ENCODE results near the gene INAFM2.

The INAFM2 gene

DNA sequence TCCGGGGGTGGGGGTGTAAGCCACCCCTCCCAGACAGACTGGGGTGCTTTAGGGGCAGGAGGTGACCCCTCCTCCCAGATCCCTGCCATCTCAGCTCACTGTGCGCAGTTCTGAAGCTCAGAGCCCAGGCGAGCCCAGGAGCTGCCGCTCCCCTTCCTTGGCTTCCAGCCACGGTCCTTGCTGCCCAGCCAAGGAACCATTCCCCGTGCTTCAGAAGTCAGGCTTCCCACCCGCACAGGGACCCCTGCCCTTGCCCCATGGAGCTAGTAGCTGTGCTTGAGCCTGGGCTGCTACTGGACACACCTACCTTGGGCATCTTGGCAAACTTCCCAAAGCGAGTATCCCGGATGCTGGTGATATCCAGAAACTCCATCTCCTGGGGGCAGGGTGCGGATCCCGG is 20.5 kb upstream of the INAFM2 start:
- no peak overlapping the region for H3K4me3 ChIP-seq

DNA sequence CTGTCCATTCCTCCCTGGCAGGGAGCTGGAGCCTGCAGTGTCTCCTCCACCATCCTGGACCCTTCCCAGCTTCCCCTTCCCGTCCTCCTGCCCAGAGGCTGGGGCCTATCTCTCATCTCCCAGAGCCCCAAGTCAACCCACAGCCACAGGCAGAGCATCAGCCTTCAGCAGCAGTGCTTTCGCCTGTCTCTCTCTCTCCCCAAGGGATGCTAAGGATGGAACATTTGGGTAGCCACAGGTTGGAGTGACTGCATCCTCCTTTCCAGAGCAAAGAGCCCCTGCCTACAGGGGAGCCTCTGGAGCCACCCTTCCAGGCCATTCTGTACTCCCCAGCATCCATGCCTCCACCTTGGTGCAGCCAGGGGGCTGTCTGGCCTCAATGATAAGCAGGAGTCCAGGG is 19.9 kb upstream of the INAFM2 start:
- H3K27ac ChIP-seq = no peak overlapping the region
- H3K4me3 ChIP-seq = no peak overlapping the region

More for the DNA sequence above, 20.5 kb upstream of the INAFM2 start:
- H3K27ac ChIP-seq = no peak overlapping the region

DNA sequence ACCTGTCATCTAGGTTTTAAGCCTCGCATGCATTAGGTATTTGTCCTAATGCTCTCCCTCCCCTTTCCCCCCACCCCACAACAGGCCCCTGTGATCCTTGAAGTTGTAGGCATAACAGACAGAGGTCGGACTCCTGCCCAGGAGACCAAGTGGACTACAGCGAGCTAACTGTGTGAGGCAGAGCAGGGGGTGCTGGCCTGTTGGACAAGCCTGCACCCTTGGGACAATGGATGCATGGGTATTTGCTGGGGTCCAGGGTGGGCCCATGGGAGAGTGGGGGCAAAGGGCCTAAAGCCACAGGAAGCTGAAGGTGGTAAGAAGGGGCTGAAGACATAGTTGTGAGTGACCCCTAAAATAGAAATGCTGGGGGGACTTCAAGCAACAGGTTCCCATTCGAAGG is 18.2 kb upstream of the INAFM2 start:
- no peak overlapping the region for H3K4me3 ChIP-seq
- H3K27ac ChIP-seq = no peak overlapping the region

DNA sequence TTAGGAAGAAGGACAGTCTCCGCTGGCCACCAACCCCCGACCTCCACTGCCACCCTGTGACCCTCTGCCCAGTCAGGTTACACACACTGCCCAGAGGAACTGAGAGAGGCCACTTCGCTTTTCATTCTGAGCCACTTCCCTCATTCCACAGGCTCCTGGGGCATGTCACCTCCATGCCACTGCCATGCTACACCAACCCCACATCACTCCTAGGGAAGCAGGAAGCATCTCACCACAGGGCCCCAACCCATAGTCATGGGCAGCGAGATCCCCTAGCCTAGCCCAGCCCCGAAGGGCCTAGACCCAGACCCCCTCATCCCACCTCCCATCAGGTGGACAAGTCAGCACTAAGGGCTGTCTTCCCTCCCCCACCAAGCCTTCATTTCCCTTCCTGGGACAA is 17.1 kb upstream of the INAFM2 start:
- H3K27ac ChIP-seq = peak overlapping the region in 13 of 21 experiments; percentile 6 to 99 (median 87)
- peak overlapping the region; percentile 26 to 40 (median 31) for H3K4me3 ChIP-seq

DNA sequence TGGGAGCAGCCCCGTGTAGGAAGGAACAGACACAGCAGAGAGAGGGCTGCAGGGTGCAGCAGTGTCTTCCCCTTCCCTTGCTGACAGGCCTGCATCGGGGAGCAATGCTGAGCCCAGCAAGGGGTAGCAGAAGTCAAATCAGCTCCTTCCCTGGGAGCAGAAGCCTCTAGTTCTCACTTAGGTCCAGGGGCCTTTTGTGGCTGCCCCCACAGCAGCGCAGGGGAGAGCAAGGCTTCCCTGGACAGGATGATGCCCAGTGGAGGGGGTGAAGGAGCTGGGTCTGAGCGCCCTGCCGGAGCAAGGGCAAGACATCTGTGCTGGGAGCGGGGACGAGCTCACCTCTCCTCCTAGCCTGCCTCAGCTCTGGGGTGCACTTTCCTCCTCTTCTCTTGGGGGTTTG is 16.6 kb upstream of the INAFM2 start:
- Histone ChIP-seq H3K27ac (peak overlapping the region in 17 of 21 experiments; percentile 6 to 99 (median 86)), H3K4me3 (peak overlapping the region; percentile 26 to 40 (median 31))

DNA sequence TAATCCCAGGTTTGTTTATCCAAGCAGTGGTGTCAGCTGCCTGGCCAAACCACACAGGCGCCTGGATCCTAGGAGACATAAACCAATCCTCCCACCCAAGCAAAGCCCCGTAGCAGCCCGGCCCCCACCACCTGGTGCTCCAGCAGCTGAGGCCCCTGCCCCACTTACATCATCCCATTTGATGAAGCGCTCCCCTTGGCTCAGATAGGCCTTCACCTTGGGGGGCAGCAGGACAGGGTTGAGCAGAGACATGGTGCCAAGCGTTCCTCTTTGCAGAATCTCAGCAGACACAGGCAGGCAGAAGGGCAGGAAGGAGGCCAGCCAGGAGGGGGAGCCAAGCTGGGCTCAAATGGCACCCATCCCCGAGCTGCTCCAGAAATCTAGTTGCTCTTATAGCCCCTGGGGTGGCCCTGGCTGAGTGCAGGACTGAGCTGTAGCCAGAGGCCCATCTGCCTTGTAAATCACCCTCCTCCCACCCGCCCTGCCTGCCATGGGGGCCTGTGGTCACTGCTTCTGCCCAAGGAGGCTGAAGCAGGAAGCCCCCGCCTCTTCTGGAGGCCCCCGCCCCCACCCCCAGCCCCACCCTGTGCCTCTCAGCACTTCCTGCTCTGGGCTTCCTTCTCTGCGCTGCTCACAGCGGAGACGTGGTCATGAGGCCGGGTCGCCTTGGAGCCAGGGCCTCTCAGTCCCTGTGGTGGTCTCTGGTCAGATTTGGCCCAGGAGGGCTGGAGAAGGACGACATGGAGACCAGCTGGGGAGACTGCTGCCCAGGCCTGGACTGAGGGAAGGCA is 15.9 kb upstream of the INAFM2 start, which contains the start of gene PLCB2:
Gene PLCB2, minus strand, starts transcription at position 515 of the 791 bp plus-strand sequence. Its CDS starts 263 bp downstream, at position 252.
- peak within 1 kb of the TSS in 20 of 21 experiments; percentile 6 to 99 (median 80) for H3K27ac ChIP-seq
- peak within 1 kb of the TSS; percentile 26 to 40 (median 31) for H3K4me3 ChIP-seq

DNA sequence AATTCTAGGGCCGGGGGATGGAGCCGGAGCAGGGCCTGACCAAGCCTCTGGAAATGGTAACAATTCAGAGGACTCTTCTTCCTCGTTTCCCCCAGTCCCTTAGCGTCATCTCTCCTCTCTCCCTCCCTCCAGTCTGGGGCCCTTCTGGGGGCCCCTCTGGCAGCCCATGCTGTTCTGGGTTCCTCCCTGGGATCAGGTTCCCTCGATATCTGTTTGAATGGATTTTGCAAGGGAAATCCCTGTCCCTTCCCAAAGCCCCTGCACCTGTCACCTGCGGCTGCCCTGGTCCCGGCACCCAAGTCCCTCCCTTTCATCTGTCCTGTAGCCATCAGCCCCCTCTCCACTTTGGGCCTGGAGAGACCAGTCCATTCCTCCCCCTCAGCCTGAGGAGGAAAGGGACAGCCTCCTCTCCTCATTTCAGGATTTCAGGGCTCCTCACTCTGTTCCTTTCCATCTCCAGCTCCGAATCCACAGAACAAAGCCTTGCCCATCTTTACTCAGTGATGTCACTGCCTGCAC is 14.1 kb upstream of the INAFM2 start:
- peak overlapping the region in 8 of 21 experiments; percentile 79 to 99 (median 91) for H3K27ac ChIP-seq
- H3K4me3 ChIP-seq = no peak overlapping the region

DNA sequence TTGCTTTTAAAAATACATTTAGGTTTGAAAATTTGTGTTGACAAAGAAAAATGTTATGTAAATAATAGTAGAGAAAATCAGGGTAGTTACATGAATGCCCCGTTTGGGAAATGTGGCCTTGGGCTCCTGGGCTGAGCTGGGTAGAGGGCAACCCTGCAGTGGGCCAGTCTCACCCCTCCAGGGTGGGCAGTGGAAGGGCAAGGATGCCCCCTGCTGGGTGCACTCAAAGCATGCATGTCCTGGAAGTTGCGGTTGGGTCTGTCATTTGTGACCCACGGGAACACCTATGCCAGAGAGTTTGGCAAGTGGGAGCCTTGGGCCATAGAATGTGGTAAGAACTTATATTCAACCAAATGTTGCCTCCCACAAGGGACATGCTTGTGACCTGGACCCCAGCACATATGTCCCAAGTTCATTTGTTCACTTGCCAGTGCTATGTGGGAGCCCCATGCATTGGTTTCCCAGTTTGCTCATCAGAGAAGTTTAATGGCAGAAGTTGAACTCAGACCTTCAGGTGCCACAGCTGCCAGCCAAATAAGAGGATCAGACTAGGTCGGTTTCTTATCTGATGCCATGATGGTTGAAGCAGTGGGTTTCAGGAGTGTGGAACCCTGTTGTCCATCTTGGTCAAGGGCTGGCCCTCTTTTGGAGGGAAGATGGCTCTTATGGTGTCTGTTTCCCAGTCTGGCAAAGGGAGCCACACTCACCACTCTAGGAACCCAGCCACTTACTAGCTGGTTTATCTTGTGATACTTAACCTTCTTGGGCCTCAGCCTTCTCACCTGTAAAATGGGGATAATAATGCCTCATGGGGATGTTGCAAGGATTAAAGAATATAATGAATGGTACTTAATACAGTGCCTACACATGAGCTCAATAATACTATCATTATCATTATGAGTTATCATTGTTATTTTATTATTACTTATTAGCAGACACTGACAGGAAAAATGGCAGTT is 13.2 kb upstream of the INAFM2 start:
- H3K27ac ChIP-seq = no peak overlapping the region
- no peak overlapping the region for H3K4me3 ChIP-seq

DNA sequence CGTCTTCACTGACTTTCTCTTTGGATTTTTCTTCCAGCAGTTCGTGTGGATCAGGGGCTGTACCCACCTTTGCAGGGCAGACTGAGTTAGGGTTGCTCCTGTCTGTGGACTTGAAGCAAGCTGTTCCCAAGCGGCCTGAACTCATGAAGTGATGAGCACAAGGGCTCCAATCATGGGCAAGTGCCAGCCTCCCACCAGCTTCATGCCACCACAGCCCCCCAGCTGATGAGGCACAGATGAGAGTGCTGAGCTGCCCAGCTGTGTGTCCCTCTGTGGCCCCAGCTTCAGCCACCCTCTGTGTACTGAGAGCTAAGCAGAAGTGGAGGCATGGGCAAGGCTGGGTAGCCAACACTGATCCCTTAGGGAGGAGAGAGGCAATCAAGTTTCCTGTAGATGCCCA is 12.5 kb upstream of the INAFM2 start:
- H3K4me3 ChIP-seq = no peak overlapping the region
- H3K27ac ChIP-seq = no peak overlapping the region

DNA sequence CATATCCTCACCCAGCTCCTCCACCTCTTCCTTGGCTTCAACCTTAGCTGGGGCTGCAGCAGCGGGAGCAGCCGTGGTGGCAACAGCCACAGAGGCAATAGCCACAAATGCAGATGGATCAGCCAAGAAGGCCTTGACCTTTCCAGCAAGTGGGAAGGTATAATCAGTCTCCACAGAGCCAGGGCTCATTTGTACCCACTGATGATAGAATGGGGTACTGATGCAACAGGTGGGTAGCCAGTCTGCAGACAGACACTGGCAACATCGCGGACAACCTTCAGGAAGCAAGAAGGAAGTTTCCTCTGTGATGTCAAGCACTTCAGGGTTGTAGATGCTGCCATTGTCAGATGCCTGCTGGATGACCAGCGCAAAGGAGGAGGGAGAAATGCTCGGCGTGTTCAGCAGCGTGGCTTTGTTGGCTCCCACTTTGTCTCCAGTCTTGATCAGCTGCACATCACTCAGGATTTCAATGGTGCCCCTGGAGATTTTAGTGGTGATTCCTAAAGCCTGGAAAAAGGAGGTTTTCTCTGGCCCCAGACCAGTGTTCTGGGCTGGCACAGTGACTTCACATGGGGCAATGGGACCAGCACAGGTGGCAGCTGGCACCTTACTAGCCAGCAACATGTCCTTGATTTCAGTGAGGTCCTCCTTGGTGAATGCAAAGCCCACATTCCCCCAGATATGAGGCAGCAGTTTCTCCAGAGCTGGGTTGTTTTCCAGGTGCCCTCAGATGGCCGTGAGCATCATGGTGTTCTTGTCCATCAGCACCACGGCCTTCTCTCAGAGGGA is 10.9 kb upstream of the INAFM2 start:
- H3K27ac ChIP-seq = no peak overlapping the region
- no peak overlapping the region for H3K4me3 ChIP-seq

DNA sequence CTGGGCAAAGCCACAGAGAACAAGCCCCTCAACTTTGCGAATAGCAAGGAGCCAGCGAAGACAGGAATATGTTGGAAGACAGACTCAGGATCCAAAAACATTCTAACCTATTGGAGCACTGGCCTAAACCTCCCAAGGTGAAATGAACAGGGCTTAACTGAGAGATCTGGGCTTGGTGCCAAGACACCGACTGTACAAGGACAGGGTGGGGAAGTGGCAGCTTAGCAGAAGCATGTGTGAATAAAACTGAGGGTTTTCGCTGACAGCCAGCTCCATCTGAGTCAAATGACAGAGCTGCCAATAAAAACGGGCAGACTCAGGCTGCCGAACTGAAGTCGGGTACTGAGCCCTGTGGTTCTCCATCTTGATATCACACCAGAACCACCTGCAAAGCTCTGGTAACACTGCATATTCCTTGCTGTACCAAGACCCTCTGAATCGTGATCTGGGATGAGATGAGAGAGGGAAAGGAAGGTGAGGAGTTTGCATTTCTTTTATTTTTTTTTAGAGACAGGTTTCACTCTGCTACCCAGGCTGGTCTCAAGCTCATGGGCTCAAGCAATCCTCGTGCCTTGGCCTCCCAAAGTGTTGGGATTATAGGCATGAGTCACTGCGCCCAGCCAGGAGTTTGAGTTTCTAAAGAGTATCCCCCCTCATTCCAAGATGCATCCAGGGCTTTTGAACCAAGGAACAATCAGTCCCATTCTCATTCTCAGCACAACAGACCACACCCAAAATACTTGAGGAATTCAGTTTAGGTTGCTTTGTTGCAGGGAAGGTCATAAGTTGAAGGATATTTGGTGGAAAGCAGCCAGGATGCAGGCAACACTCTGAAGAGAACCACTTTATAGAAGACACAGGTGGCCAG is 9.7 kb upstream of the INAFM2 start:
- peak overlapping the region in 1 of 21 experiments; percentile 52 for H3K27ac ChIP-seq
- H3K4me3 ChIP-seq = no peak overlapping the region

DNA sequence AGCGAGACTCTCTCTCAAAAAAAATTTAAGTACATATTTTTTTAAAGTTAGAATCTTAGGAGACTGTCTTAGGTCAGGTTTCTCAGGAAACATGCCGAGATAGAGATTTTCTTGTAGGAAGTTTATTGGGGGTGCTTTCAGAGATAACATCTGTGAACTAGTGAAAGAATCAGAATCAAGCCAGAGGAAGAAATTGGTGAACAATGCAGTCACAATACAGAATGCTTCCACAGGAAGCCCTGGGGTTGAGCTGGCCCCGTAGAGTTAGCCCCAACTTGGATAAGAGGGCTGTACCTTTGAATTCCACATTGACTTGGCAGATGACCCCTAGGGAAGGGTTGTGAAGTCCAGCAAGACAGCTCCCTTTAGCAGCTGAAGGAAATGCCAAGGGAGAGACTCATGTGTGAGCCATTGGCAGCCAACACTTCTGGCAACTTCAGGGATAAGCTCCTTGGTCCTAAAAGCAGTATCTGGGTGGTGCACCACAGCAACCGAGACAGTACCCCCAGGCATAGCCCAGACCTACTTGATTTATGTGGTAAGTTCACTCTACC is 8.7 kb upstream of the INAFM2 start:
- Histone ChIP-seq H3K27ac (no peak overlapping the region), H3K4me3 (no peak overlapping the region)

DNA sequence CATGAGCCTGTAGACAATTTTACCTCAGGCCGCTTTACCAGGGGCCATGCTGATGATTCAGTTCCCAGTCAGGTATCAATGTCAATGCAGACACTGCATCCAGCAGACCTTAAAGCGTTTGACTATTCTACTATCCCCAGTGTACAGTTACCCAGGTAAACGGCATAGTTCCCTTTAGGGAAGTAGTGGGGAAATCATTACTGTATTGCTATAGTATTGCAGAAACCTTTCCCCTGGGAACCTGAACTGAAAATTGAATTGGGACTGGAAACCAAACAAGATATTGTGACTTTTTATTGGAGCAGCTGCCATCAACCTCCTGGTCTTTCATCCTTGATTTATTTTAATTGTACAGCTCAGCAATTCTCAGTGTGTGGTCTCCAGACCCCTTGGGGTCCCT is 6.6 kb upstream of the INAFM2 start:
- Histone ChIP-seq H3K27ac (no peak overlapping the region), H3K4me3 (no peak overlapping the region)

DNA sequence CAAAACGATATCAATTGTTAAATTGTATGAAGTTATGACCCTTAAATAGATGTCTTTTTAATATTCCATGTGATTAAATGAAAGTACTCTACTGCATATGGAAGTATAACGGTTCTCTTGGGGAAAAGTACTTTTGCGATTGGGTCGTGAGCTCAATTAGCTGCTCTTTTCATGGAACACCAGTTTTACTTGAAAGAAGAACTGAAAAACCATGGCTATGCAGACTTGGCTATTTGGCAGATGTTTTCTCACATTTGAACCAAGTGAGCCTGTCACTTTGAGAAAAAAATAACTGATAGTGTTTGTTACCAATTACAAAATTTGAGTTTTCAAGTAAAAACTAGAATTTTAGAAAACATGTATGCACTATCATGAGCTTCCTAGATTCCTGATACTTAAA is 5.9 kb upstream of the INAFM2 start:
- no peak overlapping the region for H3K27ac ChIP-seq
- no peak overlapping the region for H3K4me3 ChIP-seq

DNA sequence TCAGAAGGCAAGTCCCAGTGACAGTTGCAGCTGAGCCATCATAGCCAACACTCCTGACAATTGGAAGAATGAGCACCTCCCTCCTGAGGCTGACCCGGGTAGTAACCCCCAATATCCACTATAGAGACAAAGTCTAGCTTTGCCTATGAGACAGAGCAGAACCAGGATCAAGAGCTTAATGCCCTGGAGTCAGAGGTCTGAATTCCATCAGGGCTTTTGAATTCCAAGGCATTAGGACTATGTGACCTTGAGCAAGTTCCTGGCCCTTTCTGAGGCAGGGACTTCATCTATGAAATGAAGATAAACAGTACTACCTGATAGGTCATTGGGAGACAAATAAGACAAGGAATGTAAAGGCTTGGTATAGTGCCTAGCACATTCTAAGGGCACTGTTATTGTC is 3.1 kb upstream of the INAFM2 start:
- Histone ChIP-seq H3K4me3 (no peak overlapping the region), H3K27ac (no peak overlapping the region)

DNA sequence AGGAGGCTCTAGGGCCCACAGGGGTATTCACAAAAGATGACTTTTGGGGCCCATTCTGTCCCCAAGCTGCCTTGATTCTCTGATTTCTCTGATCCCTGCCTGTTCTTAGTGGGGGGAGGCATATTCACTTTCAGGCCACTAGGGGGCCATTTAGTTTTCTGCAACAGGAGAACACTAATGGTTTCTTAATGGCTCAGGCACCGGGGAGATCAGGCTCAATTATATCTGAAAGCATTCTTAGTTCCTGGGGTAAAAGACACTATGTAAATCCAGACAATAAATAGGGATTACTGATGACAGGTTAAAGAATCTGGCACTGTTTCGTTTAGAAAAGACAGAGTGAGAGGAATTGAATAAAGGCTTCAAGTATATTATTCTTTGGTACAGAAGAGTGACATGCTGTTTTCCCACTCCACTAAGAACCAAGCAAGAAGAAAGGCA is 2.5 kb upstream of the INAFM2 start:
- no peak overlapping the region for H3K27ac ChIP-seq
- H3K4me3 ChIP-seq = no peak overlapping the region

DNA sequence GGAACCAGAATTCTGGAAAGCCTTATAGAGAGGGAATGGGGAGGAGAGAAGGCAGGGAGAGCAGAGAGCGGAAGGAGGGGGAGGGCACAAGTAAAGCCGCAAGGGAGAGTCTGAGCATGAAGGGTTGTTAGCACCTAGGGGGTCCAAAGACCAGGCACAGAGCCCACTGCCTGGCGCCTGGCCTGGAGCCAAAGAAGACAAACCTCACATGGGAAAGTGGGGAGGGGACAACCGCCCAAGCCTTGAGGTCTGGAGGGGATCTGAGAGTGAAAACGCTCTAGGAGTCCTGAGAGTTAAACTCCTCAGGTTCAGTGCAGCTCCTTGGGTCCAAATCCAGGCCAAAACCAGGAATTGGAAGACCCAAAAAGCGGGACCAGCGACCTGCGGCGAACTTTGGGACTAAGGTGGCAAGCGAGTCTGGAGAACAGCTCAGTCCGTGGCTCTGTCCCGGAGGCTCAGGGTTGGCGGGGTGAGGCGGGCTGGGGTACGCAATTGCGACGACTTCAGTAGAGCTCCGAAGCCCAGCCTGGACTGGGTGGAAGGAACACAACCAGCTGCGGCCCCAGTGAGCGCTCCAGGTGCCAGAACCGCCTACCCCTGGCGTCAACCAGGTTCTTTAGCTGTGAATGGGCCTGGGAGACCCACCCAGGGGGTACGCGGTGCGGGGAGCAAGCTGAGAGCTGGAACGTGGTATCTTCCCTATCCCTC is 807 bp upstream of the INAFM2 start:
- Histone ChIP-seq H3K27ac (peak overlapping the region in 7 of 21 experiments; percentile 0 to 62 (median 33)), H3K4me3 (peak overlapping the region; percentile 33 to 81 (median 68))

All from skin epidermis (tissue), 12 donors.